Loucy (cell line): ENCODE data around the gene USP15.

Experiments
- H2AFZ ChIP-seq: fragments of 200-600 bp; sonication (generic); 2 replicates; pipeline ENCODE4 v1.6.0; 2016; ENCODE audit warnings: antibody characterized with exemption, mild to moderate bottlenecking, low read length, moderate library complexity
- H3F3A ChIP-seq: fragments of 200-600 bp; 2 replicates; pipeline ENCODE4 v1.6.0; 2016; ENCODE audit warnings: antibody characterized with exemption, low read depth, mild to moderate bottlenecking
- H3K27me3 ChIP-seq: fragments of 200-600 bp; sonication (generic); 2 replicates; pipeline ENCODE4 v1.6.1; 2014; ENCODE audit warnings: low read length, mild to moderate bottlenecking; ENCODE audit not compliant: insufficient read depth, poor library complexity, severe bottlenecking
- H3K36me3 ChIP-seq: fragments of 200-600 bp; sonication (generic); 2 replicates; pipeline ENCODE4 v1.6.1; 2016; ENCODE audit warnings: low read length; ENCODE audit not compliant: insufficient read depth
- H3K4me1 ChIP-seq: fragments of 200-600 bp; sonication (generic); 2 replicates; pipeline ENCODE4 v1.5.1; 2014; ENCODE audit warnings: low read length, mild to moderate bottlenecking; ENCODE audit not compliant: insufficient read depth, poor library complexity, severe bottlenecking
- H3K4me2 ChIP-seq: fragments of 200-600 bp; sonication (generic); 2 replicates; pipeline ENCODE4 v1.6.0; 2014; ENCODE audit warnings: antibody characterized with exemption, low read length, low read depth, mild to moderate bottlenecking; ENCODE audit not compliant: poor library complexity, severe bottlenecking
- H3K4me3 ChIP-seq: fragments of 200-600 bp; sonication (generic); 2 replicates; pipeline ENCODE4 v1.5.1; 2014; ENCODE audit warnings: low read length, mild to moderate bottlenecking, mixed read lengths; ENCODE audit not compliant: poor library complexity, severe bottlenecking
- H3K79me2 ChIP-seq: fragments of 200-600 bp; sonication (generic); 2 replicates; pipeline ENCODE4 v1.6.1; 2014; ENCODE audit warnings: low read length; ENCODE audit not compliant: insufficient read depth
- H3K9ac ChIP-seq: fragments of 200-600 bp; sonication (generic); 2 replicates; pipeline ENCODE4 v1.6.0; 2014; ENCODE audit warnings: mild to moderate bottlenecking, low read depth, low read length, moderate library complexity; ENCODE audit not compliant: poor library complexity, severe bottlenecking
- H3K9me2 ChIP-seq: fragments of 200-600 bp; sonication (generic); replicated peaks from 2 replicates; pipeline ENCODE4 v1.6.1; 2016; ENCODE audit warnings: low read depth, low read length, mixed read lengths
- H3K9me3 ChIP-seq: fragments of 200-600 bp; sonication (generic); 2 replicates; pipeline ENCODE4 v1.6.1; 2014; ENCODE audit warnings: mild to moderate bottlenecking, antibody characterized with exemption, low read length, low read depth; ENCODE audit not compliant: insufficient read depth
- H4K20me1 ChIP-seq: fragments of 200-600 bp; sonication (generic); 2 replicates; pipeline ENCODE4 v1.6.0; 2014; ENCODE audit warnings: antibody characterized with exemption, low read length, mild to moderate bottlenecking; ENCODE audit not compliant: insufficient read depth, poor library complexity, severe bottlenecking
- EZH2phosphoT487 ChIP-seq: fragments of 200-600 bp; IDR thresholded peaks from 2 replicates; pipeline ENCODE4 v1.6.1; 2018; ENCODE audit warnings: antibody characterized with exemption, mild to moderate bottlenecking, moderate library complexity, borderline replicate concordance
- TF ChIP-seq, protein P1 (sequence below): fragments of 200-600 bp; sonication (generic); conservative IDR thresholded peaks from 2 replicates; pipeline ENCODE4 v1.5.1; 2014; ENCODE audit warnings: mild to moderate bottlenecking, antibody characterized with exemption, low read length

The USP15 gene

DNA sequence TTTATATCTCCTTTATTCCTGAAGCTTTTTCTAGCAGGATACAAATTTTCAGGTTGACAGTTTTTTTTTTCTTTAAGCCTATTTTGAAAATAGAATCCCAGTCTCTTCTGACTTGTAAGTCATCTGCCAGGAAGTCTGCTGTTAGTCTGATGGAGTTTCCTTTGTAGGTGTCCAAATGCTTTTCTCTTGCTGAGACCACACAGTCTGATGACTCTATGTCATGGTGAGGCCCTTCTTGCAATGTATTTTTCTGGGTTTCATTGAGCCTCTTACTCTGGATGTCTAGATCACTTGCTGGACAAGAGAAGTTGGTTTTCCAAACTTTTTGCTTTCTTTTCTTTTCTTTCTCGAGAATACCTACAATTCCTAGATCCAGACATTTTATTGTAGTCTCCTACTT is 30.6 kb downstream of the USP15 start:
- no peak overlapping the region for H3K9ac ChIP-seq
- H3K4me1 ChIP-seq = peaks cover 4% of the 10 kb centered on the region
- H4K20me1 ChIP-seq = peaks cover 34% of the 10 kb centered on the region
- H3K27me3 ChIP-seq = no peaks in the 10 kb centered on the region
- H3K36me3 ChIP-seq = peaks cover 17% of the 10 kb centered on the region; the same call in 1 of the 2 replicates
- peaks cover 96% of the 10 kb centered on the region for H3K79me2 ChIP-seq
- H3K9me2 ChIP-seq = no peaks in the 10 kb centered on the region
- H3K4me2 ChIP-seq = no peak overlapping the region
- peaks cover 3% of the 10 kb centered on the region; the same call in 1 of the 2 replicates for H3K9me3 ChIP-seq
- no peak for TF ChIP-seq EZH2phosphoT487
- TF ChIP-seq, protein P1, sequence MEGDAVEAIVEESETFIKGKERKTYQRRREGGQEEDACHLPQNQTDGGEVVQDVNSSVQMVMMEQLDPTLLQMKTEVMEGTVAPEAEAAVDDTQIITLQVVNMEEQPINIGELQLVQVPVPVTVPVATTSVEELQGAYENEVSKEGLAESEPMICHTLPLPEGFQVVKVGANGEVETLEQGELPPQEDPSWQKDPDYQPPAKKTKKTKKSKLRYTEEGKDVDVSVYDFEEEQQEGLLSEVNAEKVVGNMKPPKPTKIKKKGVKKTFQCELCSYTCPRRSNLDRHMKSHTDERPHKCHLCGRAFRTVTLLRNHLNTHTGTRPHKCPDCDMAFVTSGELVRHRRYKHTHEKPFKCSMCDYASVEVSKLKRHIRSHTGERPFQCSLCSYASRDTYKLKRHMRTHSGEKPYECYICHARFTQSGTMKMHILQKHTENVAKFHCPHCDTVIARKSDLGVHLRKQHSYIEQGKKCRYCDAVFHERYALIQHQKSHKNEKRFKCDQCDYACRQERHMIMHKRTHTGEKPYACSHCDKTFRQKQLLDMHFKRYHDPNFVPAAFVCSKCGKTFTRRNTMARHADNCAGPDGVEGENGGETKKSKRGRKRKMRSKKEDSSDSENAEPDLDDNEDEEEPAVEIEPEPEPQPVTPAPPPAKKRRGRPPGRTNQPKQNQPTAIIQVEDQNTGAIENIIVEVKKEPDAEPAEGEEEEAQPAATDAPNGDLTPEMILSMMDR = no peak
- no peaks in the 10 kb centered on the region for H3F3A ChIP-seq
- H2AFZ ChIP-seq = no peak overlapping the region
- H3K4me3 ChIP-seq = no peak overlapping the region

- no peak overlapping the region for H2AFZ ChIP-seq
- H4K20me1 ChIP-seq = peaks cover 35% of the 10 kb centered on the region
- H3K27me3 ChIP-seq = no peaks in the 10 kb centered on the region
- TF ChIP-seq, protein P1 = no peak
- TF ChIP-seq EZH2phosphoT487 = no peak
- H3K9me3 ChIP-seq = peaks cover 3% of the 10 kb centered on the region; the same call in 1 of the 2 replicates
- H3K9ac ChIP-seq = no peak overlapping the region
- H3K4me3 ChIP-seq = no peak overlapping the region
- H3K36me3 ChIP-seq = peaks cover 30% of the 10 kb centered on the region; the same call in 1 of the 2 replicates
- no peak overlapping the region for H3K4me2 ChIP-seq
- no peaks in the 10 kb centered on the region for H3F3A ChIP-seq
- peaks cover 8% of the 10 kb centered on the region for H3K4me1 ChIP-seq
- no peaks in the 10 kb centered on the region for H3K9me2 ChIP-seq
- peaks cover 96% of the 10 kb centered on the region for H3K79me2 ChIP-seq
Measured at GRCh38 chr12:62291864-62292760, 31.9 kb downstream of the USP15 start.

DNA sequence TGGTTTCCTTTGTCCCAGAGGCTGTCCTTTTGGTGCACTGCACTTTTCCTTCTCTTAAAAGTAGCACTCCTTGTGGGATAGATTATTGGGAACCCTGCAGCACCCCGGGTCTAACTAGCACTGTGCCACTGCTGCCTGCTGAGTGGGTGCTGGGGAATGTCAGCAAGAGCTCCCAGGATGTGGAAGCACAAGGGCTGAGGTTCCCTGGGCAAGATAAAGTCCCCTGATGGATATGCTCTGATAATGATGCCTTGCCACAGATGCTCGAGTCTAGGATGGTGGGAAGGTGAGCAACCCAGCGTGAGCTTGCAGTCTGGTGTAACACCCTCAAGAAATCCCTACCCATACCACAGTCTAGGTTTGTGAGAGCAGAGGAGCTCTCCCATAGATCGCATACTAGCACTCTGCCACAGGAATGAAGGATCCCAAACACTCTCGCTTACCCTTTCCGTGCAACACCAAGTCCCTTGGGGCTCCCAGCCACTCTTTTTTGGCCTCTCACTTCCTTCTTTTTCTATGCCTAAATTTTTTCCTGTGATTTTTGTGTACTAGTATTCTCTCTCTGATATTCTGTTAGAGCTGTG is 32.6 kb downstream of the USP15 start:
- Histone ChIP-seq H3K4me3 (no peak overlapping the region), H3K36me3 (peaks cover 37% of the 10 kb centered on the region), H2AFZ (no peak overlapping the region), H3K4me2 (no peak overlapping the region), H3K27me3 (no peaks in the 10 kb centered on the region), H3K79me2 (peaks cover 97% of the 10 kb centered on the region), H4K20me1 (peaks cover 32% of the 10 kb centered on the region), H3K9me3 (peaks cover 3% of the 10 kb centered on the region; the same call in 1 of the 2 replicates), H3F3A (no peaks in the 10 kb centered on the region), H3K9ac (no peak overlapping the region), H3K4me1 (peaks cover 8% of the 10 kb centered on the region), H3K9me2 (no peaks in the 10 kb centered on the region)
- TF ChIP-seq EZH2phosphoT487 = no peak
- TF ChIP-seq, protein P1 = no peak
